Stimulated activated CD8-positive, alpha-beta memory T cell treated with anti-CD3 and anti-CD28 coated beads, Interleukin-2, amount 100 ng/mL, for 1 hour (primary cell): ENCODE results near the gene ABHD5.

Source experiments
- DNase-seq, 2 donors: peaks; one replicate each; pipeline ENCODE4 v3.0.0-alpha.2; 2020; ENCODE audit warnings: low read depth in 2 of 2

ABHD5 gene

DNA sequence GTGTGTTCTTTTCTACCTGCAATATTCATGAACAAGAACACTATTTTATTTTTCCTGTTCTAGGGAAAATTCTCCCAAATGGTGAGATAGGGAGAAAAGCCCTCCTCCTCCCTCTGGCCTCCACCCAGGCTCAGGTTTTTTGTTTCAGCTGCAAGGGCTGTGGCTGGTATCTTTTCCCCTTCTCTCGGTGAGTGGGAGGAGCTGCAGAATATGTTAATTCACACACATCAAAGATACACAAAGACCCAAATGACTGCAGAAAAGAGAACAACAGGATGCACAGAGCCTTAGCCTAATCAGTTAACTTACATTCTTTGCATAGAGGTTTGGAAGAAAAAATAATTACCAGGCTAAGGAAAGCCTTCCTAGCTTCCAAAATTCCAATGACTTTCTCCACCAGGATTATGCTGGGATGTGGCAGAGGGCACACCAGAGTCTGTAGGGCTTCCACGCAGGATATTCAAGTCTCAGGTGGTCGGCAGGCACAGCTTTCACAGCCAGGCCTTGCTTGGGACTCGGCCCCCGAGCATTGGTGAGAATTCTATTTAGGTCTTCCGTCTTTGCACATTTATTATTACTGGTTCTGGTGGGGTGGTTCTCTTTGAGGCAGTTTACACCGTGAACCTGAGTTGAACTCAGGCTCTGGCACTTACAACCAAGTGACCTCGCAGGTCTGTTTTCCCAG is 64.9 kb downstream of the ABHD5 start:
- DNase-seq: no peak

DNA sequence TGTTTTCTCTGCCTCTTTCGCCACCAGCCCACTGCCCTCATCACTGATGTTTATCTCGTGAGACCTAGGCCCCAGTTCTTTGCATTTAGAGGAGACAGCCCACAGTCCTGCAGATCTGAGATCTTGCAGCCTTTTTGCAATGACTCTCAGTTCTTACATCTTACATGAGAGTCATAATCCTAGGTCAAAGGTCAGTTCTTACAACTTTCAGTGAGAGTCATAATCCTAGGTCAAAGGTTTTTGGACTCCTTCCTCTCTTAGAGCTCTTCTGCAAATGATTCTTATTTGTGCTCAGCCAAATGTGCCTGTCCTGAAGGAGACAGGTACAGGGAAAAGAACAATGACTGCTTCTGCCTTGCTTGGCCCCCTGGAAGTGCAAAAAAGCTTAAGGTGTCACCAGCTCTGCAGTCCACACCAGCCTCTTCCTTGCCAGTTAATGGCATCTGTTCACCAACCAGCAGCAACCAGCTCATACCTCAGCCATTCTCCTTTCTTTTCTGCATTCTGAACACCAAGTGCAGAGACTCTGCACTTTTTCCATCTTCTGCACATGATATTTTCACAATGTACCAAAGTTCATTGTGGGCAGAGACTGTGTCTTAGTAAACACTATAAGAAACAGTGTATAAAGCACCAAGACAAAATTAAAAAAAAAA is 67.1 kb downstream of the ABHD5 start:
- no peak for DNase-seq

DNA sequence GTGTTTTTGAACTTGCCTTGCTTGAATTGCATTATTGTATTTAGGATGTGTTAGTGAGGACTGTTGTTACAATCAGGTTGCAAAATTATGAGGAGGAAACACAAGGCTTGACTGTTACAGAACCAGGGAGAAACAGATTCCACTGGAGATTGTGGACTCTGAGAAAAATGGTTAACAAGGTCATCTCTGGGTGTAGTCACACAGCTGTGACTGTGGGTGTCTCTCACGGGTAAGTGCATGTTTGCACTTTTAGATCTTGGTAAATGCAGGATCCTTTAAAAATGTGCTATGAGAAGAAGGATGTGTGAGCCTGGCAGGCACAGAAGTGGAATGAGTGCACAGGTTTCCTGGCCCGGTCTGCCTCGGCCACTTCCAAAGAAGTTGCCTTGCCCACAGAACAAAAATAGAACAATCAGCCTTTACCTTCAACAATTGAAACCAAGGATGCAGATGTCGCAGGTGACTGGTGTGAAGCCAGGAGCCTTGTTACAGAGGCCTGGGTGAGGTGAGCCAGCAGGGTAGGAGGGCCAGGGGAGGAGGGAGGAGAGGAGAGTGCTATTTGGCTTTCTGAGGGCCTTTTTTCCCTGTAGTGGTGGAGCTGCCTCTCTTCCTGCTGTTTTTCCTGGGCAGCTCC is 68.0 kb downstream of the ABHD5 start:
- DNase-seq: no peak

DNA sequence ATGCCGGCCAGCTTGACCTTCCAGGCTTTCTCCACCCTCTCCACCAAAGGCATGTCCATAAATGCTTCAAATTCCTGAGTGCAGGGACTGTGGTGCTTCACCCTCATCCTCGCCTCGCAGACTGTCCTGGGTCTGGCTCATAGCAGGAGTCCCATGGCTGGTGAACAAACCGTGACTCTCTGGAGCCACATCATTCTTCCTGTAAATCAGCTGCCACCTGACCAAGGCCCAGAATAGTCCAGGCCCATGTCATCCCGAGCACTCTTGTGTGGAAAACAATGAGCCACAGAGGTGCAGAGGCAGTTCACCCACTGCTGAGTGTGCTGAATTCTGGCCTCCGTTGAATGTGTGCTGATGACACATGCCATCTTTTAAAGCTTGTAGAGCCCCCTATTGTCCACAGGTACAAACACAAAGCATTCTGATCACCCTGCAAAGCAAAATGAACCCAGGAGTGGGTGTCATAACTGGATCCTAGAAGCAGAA is 68.6 kb downstream of the ABHD5 start:
- no peak for DNase-seq

DNA sequence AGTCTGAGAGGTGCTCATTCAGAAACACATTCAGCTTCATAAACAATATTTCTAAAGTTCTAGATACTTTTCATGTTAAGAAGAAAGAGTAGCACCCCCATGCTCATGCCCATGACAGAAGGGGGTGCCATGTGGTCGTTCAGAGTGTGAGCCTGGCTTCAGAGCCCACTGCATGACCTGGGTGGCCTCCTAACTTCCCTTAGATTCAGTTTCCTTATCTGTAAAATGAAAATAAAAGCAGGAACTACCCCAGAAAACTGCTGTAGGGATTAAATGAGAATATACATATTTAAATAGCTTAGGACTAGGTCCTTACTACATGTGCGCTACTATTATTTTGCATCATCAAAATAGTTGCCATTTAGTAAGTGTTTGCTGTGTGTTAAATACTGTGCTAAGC is 69.2 kb downstream of the ABHD5 start:
- no peak for DNase-seq

DNA sequence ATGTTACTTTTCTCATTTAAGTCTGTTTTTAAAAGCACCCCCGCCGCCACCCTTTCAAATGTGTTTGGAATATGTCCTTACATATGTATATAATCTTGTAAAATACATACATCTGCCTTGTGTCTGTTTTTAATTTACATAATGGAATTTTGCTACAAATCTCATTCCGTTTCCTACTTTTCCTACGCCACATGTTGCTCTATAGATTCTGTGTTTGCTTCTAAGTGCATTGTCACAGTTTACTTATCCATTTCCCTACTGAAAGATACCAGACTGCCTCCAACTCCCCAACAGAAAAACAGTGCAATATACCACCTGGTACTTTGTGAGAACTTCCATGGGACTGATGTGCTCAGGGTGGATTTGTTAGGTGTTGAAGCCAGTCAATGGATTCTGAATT is 70.2 kb downstream of the ABHD5 start:
- no peak for DNase-seq

DNA sequence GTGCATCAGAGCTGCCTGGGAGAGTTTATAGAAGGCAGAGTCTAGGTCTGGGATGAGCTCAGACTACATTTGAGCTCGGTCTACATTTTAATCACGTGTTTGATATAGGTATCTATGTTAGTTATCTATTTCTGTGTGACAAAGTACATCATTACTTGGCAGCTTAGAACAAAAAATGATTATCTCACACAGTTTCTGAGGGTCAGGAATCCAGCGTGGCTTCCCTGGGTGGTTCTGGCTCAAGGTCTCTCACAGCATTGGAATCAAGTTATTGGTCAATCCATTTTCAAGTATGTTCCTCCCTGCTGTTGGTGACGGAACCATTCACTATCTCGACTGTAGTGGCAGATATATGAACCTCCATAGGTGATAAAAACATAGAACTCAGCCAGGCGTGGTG is 71.7 kb downstream of the ABHD5 start:
- DNase-seq: no peak

DNA sequence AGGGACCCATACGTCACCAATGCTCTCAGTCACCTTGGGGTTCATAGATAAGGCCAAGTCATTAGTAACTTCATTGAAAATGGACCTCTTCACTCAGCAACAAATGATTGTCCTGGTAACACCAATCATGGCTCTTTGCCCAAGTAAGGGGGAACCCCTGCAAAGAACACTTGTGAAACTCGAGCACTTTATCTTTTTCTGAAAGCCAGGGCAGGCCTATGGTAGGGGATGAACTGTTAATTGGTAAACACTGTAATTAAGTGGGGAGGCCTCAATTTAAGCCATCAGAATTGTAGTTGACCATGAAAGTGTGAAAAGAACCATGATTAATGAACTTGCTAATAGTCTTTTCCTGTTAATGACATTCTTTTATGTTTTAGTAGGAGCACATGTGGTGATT is 73.3 kb downstream of the ABHD5 start:
- no peak for DNase-seq

DNA sequence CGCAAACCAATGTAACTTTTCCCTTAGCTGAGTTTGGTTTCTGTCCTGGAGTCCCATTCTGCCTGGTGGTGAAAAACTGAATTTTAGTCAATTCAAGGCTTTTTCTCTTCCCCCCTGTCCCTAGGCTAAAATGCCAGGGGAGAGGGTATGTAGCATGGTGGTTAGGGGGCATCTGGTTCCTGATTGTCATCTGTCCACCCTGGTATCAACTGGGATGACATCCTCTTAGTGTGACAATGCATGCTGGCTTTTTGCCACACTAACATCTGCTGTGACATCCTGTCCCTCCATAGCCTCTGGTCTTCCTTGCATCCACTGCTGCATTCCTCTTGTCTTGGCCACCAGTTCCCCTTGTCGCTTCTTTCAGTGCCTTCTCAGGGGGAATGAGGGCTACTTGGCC is 73.7 kb downstream of the ABHD5 start:
- DNase-seq: no peak

DNA sequence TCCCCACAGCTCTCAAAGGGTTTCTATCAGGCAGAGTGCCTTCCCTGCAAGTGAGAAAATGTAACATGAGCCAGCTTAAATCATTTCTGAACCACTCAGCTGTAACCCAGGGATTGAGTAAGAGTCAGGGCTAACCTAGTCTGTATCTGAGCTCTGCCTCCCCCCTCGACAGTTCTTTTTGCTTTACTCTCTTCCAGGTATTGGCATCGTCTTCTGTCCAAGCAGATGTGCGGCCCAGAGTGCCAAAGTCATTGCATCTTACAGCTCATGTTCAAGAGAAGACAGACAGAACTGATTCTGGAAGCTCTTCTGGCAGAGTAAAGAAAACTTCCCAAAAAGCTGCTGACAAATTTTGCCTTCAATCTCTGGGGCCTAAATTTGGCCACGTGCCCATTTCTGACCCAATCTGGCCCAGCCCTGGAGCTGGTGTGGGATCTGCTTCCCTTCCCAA is 74.8 kb downstream of the ABHD5 start:
- no peak for DNase-seq

DNA sequence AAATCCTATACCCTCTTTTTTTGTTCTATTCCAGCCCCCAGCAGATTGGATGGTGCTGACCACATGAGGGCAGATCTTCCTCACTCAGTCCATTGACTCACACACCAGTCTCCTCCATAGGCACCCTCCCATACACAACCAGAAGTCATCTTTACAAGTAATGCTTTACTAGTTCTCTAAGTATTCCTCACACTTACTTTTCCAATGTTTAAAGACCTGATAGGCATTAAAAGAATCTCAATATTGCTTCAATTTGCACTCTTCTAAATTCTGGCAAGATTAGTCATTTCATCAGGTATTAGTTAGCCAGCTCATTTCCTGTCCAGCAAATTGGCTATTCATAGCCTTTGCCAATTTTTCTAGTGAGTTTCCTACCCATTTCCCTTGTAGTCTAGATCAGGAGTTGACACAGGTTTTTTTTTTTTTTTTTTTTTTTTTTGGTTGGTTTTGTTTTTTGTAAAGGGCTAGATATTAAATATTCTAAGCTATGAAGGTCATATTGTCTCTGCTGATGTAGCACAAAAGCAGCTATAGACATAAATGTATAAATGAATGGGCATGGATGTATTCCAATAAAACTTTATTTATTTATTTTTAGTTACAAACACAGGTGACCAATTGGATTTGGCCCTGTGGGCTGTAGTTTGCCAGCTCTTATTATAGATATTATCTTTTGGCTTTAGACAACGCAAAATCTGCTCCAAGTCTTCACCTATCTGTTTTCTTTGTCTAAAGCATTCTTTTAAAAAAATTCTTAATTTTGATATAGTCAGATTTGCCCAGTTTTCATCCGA is 76.1 kb downstream of the ABHD5 start:
- DNase-seq: no peak

DNA sequence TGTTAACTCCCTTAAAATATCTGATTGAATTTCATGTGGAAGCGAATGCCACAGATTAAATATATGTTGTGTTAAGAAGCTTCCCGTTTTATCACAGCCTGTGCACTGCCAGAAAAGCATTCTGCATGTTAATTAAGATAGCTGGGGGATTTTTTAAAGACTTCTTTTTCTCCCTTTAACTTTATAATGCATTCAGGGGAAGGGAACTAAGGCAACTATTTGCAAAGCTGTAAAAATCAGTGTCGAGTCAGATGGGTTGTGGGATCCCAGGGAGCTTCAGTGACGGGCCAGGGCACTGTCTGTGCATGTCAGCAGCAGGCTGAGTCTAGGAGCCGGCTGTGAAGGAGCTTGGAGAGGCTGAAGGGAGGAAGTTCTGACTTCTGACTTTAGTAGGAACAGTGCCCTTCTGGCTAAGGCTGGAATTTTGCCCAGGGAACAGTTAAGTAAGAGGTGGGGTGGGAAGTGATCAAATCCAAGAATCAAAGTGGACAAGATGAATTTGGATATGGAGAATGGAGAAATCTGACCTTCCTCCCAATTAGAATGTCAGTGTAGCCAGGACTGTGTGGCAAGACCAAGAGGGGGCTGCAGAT is 77.7 kb downstream of the ABHD5 start:
- DNase-seq: no peak

DNA sequence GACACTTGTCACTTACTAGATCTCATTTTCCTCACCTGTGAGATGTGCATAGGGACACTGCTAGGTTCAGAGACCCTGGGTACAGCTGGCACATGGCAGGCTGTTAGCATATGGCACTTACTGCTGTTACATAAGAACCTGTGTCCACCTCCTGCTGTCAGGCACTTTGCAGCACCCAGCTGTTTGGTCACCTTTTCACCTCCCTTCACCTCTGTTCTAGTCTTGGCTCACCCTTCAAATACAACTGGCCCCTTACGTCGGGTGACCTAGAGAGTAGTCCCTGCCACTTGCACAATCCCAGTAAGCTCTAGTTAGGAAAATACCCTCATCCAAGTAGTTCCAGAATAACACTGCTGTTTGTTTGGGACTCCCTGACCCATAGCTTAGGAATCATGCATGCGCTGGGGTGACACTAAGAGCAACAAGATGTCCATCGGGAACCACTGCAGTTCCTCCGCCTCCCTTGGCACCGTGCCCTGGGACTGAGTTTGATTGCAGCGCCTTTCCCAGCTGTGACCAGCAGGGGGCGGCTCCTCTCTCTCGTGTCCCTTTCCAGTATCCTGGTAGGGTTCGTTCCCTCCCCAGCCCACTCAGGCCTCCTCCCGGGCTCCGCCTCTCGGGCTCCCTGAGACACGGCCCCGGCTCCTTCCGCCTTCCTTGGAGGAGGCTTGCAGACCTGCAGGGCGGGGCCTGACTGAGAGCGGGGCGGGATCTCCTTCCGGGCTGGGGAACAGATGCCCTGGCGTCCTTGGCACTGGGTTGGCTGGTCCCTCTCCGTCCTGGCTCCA is 78.6 kb downstream of the ABHD5 start:
- peak; percentile 34 to 50 for DNase-seq

DNA sequence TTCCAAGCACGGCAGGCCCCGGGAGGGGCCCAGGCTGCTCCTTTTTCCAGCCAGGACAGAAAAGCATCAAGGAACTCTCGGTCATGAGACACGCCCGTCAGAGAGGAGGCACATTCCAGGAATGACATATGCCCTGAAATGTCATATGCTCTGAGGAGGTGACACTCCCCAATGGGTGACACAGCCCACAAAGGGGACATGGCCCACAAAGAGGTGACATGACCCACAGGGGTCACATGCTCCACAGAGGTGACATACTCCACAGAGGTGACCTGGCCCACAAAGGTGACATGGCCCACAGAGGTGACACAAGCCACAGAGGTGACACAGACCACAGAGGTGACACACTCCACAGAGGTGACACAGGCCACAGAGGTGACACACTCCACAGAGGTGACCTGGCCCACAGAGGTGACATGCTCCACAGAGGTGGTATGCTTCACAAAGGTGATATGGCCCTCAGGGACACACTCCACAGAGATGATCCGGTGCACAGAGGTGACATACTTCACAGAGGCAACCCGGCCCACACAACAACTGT is 79.2 kb downstream of the ABHD5 start:
- DNase-seq: no peak

DNA sequence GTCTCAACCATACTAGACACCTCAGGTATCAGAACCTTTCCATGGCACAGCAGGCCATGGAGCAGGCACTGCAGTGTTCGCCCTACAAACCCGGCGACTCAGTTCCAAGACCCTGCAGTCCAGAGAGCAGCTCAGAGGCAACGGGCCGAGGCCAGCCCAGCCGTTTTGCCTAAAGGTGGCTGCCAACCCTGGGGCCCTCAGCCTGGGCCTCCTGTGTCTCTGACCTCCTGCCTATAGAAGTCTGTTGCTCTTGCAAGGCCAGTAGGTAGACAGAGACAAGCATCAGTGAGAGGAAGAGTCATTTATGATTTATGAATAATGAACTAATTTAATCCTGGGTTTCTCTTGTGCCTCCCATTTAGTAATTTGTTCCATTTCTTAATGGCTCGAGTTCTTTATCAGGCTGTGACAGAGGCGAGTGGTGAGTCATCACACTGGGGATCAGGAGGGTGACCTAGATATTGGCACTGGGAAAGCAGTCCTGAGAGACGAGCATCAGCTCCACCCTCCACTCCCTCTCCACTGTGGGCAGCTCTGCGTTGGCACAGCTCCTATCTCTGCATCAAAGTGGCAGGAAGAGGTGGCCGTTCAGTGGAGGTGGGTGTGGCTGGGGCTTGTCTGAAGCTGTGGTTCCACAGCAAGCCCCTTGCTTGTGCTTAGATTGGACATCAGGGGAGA is 79.8 kb downstream of the ABHD5 start:
- DNase-seq: no peak

DNA sequence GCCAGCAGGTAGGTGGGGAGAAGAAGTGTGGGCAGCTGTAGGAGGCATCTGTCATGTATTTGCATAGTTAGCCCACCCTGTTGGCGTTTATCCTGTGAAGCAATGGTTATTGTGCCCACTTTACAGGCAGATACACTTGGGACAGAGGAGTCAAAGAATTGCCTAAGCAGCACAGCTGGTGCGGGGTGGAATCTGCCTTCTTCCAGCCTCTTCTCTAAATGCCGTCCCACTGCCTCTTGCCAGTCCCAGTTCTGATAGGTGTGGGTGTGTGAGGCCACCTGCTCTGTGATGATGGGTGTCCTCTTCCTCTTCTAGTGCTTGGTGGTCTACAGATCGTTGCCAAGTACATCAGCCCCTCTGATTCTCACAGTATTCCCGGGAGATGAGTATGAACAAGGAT is 80.9 kb downstream of the ABHD5 start:
- no peak for DNase-seq

DNA sequence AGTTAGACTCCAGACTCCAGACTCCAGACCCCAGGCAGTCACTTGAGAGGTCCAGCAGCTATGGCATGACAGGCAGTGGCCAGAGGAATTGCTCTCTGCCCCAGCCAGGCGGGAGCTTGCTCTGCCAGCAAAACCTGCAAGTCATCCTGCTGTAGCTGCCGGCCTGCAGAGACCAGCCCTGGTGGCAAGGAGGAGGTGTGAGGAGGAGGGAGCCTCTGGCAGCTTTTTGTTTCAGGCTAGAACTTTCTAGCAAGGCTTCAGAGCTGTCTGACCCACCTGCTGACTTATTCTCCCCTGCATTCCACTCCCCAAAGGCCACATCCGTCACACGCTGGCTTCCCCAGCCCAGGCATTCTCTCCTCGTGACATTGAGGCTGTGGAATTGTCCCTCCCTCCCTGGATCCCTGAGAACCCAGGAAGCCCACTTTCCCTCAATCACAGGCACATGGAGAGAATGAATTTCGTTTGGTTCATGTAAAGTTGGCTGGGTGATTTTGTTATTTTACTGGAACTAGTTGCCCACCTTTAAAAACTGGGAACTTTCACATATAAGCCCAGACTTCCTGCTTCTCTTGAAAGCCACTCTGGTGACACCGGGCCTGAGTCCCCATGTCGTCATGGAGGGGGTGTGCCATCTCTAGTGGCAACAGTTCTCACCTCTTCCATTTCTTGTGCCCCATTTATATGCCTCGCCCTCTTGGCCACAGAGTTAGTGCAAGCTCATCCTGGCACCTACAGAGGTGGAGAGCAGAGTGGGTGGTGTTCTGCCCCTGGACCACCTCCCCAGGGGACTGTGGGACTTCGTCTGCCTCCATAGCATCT is 82.7 kb downstream of the ABHD5 start:
- no peak for DNase-seq

DNA sequence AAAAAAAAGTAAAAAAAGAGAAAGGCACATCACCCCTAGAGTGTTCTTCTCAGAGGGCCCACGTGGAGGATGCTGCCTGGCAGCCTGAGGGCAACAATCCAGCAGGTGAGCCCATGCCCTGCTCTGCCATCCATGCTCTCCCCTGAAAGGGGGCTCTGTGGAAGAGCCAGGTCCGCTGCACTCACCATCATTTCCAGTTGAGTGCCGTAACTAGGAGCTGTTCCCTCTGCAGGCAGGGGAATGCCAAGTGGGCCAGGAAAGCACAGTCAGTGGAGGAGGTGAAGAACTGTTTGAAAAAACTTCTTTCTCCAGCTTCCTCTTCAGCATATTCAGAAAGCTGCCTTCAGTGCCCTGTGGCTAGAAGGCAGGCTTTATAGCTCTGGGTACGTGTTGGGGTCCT is 84.1 kb downstream of the ABHD5 start:
- no peak for DNase-seq

DNA sequence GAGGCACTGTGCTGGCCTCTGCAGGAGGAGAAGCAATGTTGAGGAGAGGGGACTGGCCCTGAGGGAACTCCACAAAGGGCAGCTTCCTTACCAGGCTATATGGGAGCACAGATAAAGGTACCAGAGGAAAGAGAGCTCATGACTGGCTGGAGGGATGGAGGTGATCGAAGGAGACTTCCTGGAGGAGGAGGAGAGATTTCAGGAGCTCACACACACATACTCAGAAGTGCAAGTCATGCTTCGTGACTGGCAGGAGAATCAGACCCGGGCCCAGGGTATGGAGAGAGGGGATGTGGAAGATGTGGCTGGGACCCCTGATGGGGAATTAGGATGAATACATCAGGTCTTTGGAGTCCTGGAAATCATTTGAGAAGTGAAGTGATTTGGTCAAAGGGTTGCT is 85.4 kb downstream of the ABHD5 start:
- DNase-seq: no peak
